Stimulated activated CD8-positive, alpha-beta memory T cell treated with anti-CD3 and anti-CD28 coated beads, Interleukin-12 subunit alpha, Interleukin-12 subunit beta, amount 100 ng/mL, for 24 hours (primary cell): ENCODE data around the gene GLG1.
"Not testable (repeated sequence)": the region's sequence is repeated elsewhere in the genome, so short reads cannot be mapped to it uniquely, and the experiment has no call there.

Source experiments
- DNase-seq: peaks from one replicate; pipeline ENCODE4 v3.0.0-alpha.2; 2020; ENCODE audit errors: extremely low read depth

GLG1 gene

DNA sequence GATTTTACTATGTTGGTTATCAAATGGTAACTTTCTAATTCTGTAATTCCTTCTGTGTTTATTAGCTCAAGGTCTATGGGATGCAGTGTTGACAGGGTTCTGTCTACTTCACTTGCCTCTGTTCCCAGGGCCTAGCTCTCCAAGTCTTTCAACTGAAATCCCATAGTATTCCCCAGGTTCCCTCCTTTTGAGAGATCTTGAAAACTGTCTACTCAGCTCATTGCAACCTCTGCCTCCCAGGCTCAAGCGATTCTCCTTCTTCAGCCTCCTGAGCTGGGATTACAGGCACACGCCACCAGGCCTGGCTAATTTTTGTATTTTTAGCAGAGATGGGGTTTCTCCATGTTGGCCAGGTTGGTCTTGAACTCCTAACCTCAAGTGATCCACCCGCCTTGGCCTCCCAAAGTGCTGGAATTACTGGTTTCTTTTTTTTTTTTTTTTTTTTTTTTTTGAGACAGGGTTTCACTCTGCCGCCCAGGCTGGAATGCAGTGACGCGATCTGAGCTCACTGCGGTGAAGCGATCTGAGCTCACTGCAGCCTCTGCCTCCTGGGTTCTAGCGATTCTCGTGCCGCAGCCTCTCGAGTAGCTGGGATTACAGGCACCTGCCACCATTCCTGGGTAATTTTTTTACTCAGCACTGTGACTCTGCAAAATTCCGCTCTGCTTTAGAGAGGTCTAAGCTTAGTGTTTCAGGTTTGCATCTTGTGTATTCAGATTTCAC, 163.1 kb downstream of the GLG1 start:
- not testable (repeated sequence) for DNase-seq

GRCh38 chr16:74439685-74440084, 167.2 kb downstream of the GLG1 start:
- DNase-seq: no peak

GRCh38 chr16:74438492-74438979, 168.4 kb downstream of the GLG1 start:
- no peak for DNase-seq

GRCh38 chr16:74431516-74431915, 175.4 kb downstream of the GLG1 start:
- no peak for DNase-seq

DNA sequence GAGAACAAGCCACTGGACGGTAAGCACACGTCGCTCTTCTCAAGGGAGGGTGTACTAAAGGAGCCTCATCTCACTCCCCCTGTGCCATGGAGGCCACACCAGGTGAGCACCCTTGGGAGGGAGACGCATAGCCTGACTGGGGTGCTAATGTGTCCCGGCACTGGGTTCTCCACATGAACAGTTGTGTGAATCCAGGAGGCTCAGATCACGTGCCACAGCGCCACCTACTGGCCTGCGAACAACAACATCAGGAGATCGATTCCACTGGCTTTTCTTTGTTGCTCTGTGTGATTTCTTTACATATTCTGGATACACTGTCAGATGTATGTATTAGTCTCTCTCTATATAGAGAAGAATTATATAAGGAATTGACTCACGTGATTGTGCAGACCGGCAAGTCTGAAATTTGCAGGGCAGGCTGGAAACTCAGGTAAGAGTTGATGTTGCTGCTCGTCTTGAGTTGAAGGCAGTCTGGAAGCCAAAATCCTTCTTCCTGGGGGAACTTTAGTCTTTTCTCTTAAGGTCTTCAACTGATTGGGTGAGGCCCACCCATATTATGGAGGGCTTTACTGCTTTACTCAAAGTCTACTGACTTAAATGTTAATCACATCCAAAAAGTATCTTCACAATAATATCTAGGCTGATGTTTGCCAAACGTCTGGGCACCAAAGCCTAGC, 176.7 kb downstream of the GLG1 start:
- DNase-seq: peak; percentile 11

DNA sequence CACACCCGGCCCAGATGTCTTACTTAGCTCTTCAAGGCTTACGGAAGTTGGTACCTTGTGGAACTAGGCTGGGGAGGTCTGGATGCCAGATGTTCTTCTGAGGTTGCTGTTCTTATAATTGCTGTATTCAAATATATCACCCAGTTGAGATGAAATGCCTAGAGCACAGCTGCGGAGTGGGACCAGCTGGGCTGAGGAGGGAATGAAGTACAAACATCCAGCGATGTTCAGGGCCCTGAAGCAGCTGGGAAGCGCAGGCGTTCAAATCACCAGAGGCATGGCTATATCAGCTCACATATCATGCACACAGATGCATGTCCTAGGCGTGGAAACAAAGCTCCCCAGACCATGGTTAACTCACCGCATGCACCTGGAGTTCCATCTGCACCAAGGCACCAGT, 178.4 kb downstream of the GLG1 start:
- DNase-seq: not testable (repeated sequence)

GRCh38 chr16:74425751-74426150, 181.2 kb downstream of the GLG1 start:
- not testable (repeated sequence) for DNase-seq

DNA sequence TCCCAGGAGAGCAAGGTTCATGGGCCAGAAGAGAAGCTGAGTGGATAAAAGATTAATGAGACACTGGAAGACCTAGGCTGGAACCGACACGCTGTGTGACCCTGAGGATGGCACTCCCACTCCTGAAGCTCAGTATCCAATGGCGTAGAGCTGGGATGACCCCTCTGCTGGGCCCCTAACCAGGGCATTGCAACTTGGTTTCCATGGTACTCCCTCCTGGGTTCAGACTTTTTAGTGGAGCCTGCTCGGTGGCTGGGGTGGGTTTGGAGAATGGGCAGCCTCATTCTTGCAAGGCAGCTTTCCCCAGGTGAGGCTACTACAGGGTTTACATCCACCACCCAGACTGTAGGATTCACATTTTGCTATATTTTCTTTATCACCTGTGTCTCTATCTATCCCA, 183.2 kb downstream of the GLG1 start:
- DNase-seq: not testable (repeated sequence)

DNA sequence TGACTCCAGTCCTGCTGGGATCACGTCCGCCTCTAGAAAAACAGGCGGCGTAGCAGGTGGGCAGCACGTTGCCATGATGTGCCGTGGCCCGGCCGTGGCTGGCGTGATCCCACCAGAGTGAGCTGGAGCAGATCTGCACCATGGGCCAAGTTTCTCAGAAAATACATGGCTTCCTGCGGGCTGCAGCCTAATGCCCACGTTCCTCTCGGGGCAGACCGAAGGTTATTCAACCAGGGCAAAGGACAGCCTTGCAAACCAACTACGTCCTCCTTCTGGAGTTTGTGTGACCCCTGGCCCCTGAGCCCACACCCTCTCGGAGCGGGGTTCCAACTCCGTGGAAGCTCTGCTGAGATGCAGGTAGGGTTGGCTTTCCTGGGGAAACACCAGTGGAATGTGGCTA, 184.8 kb downstream of the GLG1 start:
- DNase-seq: not testable (repeated sequence)

DNA sequence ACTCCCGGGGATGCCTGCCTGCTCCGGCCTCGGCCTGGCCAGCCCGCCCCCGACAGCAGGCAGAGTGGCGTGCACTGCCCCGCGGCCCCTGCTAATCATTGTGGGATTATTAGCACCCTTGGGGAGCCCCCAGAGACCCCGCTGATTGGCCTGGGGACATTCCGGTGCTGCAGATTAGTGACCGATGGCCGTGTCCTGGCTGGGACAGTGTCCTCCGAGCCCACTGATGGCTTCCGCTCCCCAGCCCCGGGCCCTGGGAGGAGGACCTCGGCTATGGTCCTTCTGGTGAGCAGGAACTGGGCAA, 185.5 kb downstream of the GLG1 start:
- not testable (repeated sequence) for DNase-seq

- DNase-seq: not testable (repeated sequence)
These were observed 186.1 kb downstream of the GLG1 start, which contains the start of gene CLEC18B for GRCh38 chr16:74420612-74421481. CLEC18B (minus strand) TSS chr16:74421478; CDS start chr16:74421270, 208 bp downstream.

DNA sequence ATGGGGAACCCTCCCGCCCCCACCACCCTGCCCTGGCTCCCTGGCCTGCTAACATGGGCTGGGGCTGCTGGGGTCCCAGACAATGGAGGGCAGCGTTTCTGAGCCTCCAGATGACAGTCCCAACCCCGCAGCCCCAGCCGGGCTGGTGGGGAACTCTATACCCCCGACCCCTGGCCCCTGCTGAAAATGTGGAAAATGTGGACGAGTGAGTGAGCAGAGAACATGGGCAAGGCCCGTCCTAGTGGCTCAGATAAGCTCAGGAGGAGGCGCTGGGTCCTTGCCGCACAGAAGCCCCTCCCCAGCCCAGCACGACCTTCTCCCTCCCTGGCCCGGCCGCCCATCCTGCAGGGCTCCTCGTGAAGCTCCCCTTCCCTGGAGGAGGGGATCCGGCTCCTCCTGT, 187.1 kb downstream of the GLG1 start:
- DNase-seq: not testable (repeated sequence)

DNA sequence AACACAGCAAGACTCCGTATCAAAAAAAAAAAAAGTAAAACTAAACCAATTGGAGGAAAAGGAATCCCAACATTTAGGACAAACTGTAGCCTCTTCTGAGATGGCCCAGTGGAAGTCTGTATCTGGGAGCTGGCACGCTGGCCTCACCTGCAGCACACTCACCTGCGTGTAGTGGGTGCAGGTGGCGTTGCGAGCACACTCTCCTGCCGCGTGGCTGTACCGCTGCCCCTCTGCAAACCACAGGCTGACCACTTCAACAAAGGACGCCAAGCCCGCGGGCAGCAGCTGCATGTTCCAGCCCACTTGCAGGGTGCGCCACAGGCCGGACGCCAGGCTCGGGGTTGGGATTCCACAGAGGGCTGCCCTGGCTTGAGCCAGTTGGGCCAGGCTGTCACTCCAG, 189.0 kb downstream of the GLG1 start:
- DNase-seq: not testable (repeated sequence)

DNA sequence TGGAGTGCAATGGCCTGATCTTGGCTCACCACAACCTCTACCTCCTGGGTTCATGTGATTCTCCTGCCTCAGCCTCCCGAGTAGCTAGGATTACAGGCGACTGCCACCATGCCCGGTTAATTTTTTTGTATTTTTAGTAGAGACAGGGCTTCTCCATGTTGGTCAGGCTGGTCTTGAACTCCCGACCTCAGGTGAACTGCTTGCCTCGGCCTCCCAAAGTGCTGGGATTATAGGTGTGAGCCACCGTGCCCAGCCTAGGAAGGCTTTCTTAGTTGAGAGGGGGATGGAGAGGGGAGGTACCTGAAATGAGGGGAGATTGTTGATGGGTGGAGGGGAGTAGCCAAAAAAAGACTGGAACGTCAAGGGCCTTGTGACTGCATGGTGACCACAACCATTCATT, 193.0 kb downstream of the GLG1 start:
- not testable (repeated sequence) for DNase-seq

- not testable (repeated sequence) for DNase-seq
These were observed 193.4 kb downstream of the GLG1 start for GRCh38 chr16:74413485-74413884.

DNA sequence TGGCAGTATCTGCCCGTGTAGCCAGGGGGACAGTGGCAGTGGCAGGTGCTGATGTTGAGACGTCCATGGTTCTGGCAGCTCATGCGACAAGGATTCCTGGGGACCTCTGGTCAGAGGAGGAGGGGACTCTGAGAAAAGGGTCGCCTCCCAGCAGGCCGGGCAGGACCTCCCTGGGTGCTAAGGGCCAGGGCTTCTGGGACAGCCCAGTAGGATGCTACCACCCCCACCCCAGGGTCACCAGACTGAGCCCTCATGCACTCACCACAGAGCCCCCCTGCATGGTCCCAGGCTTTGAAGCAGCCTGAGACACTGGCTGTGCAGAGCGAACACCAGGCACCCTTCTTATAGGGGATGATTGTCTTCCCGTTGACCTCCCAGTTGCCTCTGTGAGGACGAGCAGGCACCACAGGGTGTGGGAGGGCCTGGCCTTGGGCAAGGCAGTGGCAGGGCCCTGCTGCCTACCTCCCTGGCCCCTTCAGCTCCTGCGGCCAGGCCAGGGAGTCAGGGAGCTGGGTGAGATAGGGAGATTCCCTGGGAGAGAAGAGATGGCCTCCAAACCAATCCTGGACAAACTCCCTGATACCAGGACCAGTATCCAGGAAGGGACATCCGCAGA, 194.0 kb downstream of the GLG1 start:
- DNase-seq: not testable (repeated sequence)

DNA sequence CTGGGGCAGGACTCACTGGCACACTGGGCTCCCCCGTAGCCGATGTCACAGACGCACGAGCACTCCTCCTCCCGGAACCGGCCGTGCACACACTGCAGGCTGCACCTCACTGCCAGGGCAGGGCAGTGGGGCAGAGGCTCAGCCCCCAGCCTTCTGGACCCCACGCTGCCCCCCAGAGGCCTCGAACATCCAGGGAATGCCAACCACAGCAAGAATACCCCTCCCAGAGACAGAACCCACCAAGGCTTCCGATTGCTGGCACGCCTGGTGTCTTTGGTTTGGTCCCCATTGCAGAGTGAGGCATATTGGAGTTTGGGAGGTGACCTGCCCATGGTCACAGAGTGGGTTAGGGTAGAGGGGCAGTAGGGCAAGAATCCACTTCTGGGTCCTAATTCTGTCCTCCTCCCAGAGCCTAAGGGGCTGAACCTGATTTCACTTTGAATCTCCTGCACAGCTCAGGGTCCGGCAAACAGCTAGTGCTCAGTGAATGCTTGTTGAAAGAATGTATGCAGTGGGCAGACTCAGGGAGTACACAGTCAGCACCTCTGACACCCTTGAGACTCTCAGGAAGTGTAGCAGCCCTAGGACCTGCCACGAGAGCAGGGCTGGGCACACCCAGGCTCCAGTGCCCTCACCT, 194.7 kb downstream of the GLG1 start:
- not testable (repeated sequence) for DNase-seq

DNA sequence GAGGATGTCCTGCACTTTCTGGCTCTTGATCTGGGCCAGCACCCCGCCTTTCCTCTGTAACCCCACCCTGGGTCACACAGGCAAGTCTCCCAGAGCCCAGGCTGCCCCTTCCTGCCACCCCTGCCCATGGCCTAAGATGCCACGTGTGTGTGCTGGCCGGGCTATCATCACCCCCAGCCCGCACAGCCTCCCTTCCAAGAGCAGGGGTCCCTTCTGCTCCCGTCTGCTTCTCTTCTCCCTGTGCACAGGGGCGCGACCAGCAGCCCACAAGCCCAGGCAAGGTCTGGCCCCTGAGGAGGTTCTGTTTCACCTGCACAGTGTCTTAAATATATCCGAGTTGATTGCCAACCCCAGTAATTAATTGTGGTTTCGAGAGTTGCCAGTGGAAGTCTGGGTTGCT, 195.9 kb downstream of the GLG1 start:
- not testable (repeated sequence) for DNase-seq

- DNase-seq: not testable (repeated sequence)
These were observed 196.6 kb downstream of the GLG1 start for GRCh38 chr16:74410057-74410957.
